Tibial artery (tissue), 4 donors: ENCODE data around the gene VAMP7.
"Not testable (repeated sequence)": the region's sequence is repeated elsewhere in the genome, so short reads cannot be mapped to it uniquely, and the experiment has no call there.

Source experiments
- DNase-seq, 2 donors: peaks; one replicate each; pipeline ENCODE4 v3.0.0-alpha.2; 2019
- H3K27ac ChIP-seq, 2 donors: fragments of 200-600 bp; sonication (generic) in 1 of 2; 1 replicate in 1 of 2; 2 replicates in 1 of 2; pipeline ENCODE4 v1.5.1; 2018 to 2019; ENCODE audit warnings: mild to moderate bottlenecking in 1 of 2
- H3K27me3 ChIP-seq, 2 donors: fragments of 200-600 bp; sonication (generic) in 1 of 2; one replicate each; pipeline versions ENCODE4 v1.5.1 to v1.6.0; 2016 to 2019
- H3K36me3 ChIP-seq, 3 donors: fragments of 200-600 bp; sonication (generic) in 2 of 3; one replicate each; pipeline ENCODE4 v1.5.1; 2016 to 2019; ENCODE audit warnings: mild to moderate bottlenecking in 2 of 3
- H3K4me1 ChIP-seq, 4 donors: fragments of 200-600 bp; sonication (generic) in 2 of 4; 1 replicate in 3 of 4; 2 replicates in 1 of 4; pipeline ENCODE4 v1.5.1; 2016 to 2019
- H3K4me3 ChIP-seq, 2 donors: fragments of 200-600 bp; sonication (generic) in 1 of 2; 1 replicate in 1 of 2; 2 replicates in 1 of 2; pipeline ENCODE4 v1.5.1; 2018 to 2019; ENCODE audit warnings: mild to moderate bottlenecking in 2 of 2
- H3K9me3 ChIP-seq, 3 donors: fragments of 200-600 bp; sonication (generic) in 1 of 3; one replicate each; pipeline ENCODE4 v1.5.1; 2016 to 2019
- CTCF ChIP-seq, 2 experiments: fragments of 200-600 bp in 1 of 2; fragments of 450-650 bp in 1 of 2; IDR thresholded peaks; one replicate each; pipeline ENCODE4 v1.5.1; 2017 to 2019; ENCODE audit warnings: antibody characterized with exemption in 2 of 2, mild to moderate bottlenecking in 1 of 2, moderate library complexity in 1 of 2
- intact Hi-C: fragments of 100-400 bp; cut with DNase I; formaldehyde crosslinking; loops from one replicate; pipeline ENCODE4 v1.15.0; 2023; ENCODE audit warnings: low total_unique reads

The VAMP7 gene

GRCh38 chrX:155985208-155985607 lies 104.1 kb downstream of the VAMP7 start:
- Histone ChIP-seq H3K27ac (no peak overlapping the region), H3K36me3 (no peaks in the 10 kb centered on the region), H3K4me3 (no peak overlapping the region), H3K27me3 (no peaks in the 10 kb centered on the region), H3K4me1 (no peaks in the 10 kb centered on the region), H3K9me3 (peaks cover 0 to 19% (median 16%) of the 10 kb centered on the region in 3 donors)
- intact Hi-C loops = no loop called here
- no peak for TF ChIP-seq CTCF (IDR thresholded peaks at IDR 0.05)
- DNase-seq = no peak

- DNase-seq, H3K27ac ChIP-seq, H3K4me3 ChIP-seq, H3K36me3 ChIP-seq, H3K4me1 ChIP-seq, intact Hi-C loops, H3K27me3 ChIP-seq: not testable (repeated sequence)
- peaks cover 0 to 19% (median 14%) of the 10 kb centered on the region in 3 donors for H3K9me3 ChIP-seq
These were observed 105.8 kb downstream of the VAMP7 start for GRCh38 chrX:155986995-155987394.

- Histone ChIP-seq H3K4me3 (no peak overlapping the region), H3K27ac (no peak overlapping the region), H3K9me3 (peaks cover 0 to 4% (median 0%) of the 10 kb centered on the region in 3 donors), H3K4me1 (no peaks in the 10 kb centered on the region), H3K27me3 (no peaks in the 10 kb centered on the region), H3K36me3 (no peaks in the 10 kb centered on the region)
- no peak for DNase-seq
- no peak for TF ChIP-seq CTCF (IDR thresholded peaks at IDR 0.05)
- intact Hi-C loops = no loop called here
These were observed 107.7 kb downstream of the VAMP7 start for GRCh38 chrX:155988859-155989258.
